LNCAP (cell line): Measurements from ENCODE around the gene MFSD6.
A peak's percentile ranks its signal among the peaks of the same experiment; 100 is the strongest.

Experiments used
- CTCF ChIP-seq: fragments of 450-650 bp; IDR thresholded peaks from 2 replicates; pipeline ENCODE4 v1.5.1; 2017; ENCODE audit warnings: mild to moderate bottlenecking

The MFSD6 gene

GRCh38 chr2:190382851-190383250 is 25.3 kb upstream of the MFSD6 start:
- peak; percentile 53 for TF ChIP-seq CTCF

- TF ChIP-seq CTCF, result no peak
These were observed 20.7 kb upstream of the MFSD6 start for GRCh38 chr2:190387422-190387821.

GRCh38 chr2:190396271-190396670 is 11.9 kb upstream of the MFSD6 start:
- TF ChIP-seq CTCF, result no peak

GRCh38 chr2:190402986-190403603 is 5.1 kb upstream of the MFSD6 start:
- TF ChIP-seq CTCF, result no peak

- TF ChIP-seq CTCF, result no peak
These were observed 3.7 kb upstream of the MFSD6 start for GRCh38 chr2:190404487-190404886.

GRCh38 chr2:190405070-190405469 is 3.1 kb upstream of the MFSD6 start:
- no peak for TF ChIP-seq CTCF

- TF ChIP-seq CTCF, result no peak
These were observed 2.2 kb upstream of the MFSD6 start for GRCh38 chr2:190405995-190406394.

- no peak for TF ChIP-seq CTCF
These were observed 1.4 kb upstream of the MFSD6 start for GRCh38 chr2:190406805-190407204.
